Skin of body (tissue), 2 donors: Measurements from ENCODE around the gene FASTK. TPM values are rescaled to one million over a fixed set of nuclear protein-coding genes. Genes with fewer than 3 reads are reported as not detected.
A peak's percentile ranks its signal among the peaks of the same experiment; 100 is the strongest.

ENCODE experiments used
- DNase-seq: peaks from one replicate; lab custom pipeline; 2025; lab: John Stamatoyannopoulos, UW
- total RNA-seq: library from RNA; depleted of rRNA; stranded (reverse); fragments of >200 nt; gene quantifications from one replicate; pipeline ENCODE4 v1.2.3, GENCODE V29; 2014

Gene FASTK
- total RNA-seq = 35.9 TPM

GRCh38 chr7:151080522-151081169 is at the start of gene FASTK:
Gene FASTK (minus strand): TSS chr7:151080809. CDS start chr7:151080766, 43 bp downstream.
- peak; percentile 89 for DNase-seq

GRCh38 chr7:151129960-151130591 is 49.5 kb upstream of the FASTK start:
- no peak for DNase-seq

GRCh38 chr7:151129117-151129959 is 48.7 kb upstream of the FASTK start:
- no peak for DNase-seq

DNA sequence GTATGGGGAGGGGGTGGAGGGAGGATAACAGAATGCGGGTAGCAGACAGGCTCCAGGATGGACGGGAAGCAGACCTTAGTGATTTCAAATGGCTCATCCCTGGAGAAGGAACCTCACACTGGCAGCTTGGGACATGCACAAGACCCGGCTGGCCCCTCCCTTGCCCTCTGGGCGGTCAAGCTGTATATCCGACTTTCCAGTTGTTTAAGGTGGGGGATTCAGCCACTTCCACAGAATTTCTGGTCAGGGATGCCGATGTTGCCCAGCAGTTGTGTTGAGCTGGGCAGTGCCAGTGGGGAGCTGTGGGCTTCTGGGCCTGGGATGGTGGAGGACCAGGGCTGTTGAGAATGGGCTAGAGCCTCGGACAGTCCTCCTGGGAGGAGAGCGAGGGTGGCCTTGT is 48.1 kb upstream of the FASTK start:
- DNase-seq = no peak

GRCh38 chr7:151128144-151128543 is 47.5 kb upstream of the FASTK start:
- DNase-seq = no peak

DNA sequence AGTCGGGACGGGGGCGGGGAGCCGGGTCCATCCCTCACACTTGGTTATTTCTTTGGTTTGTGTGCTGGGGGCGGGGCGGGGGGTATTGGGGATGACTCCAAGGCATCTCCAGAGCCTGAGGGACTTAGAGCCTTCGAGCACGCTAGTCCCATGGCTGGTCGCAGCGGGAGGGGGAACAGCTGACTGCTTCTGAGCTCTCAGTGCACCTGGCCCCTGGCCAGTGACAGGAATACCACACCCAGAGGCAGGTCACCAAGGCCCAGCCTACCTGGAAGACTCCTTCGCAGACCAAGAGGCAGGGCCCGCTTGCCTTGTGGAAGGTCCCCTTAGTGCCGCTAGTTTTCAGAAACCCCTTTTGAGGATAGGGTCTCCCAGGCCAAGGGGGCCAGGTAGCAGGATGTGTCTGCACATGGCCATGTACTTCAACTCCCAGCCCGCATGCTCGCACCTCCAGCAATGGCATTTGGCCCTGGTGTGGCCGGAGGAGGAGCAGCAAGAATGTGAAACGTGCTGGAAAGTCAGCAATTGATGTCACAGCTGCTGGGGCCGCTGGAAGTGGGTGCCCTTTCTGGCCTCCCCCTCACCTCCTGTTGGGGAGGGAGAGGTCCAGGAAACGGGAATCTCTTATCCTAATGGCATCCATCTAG is 46.0 kb upstream of the FASTK start:
- no peak for DNase-seq

DNA sequence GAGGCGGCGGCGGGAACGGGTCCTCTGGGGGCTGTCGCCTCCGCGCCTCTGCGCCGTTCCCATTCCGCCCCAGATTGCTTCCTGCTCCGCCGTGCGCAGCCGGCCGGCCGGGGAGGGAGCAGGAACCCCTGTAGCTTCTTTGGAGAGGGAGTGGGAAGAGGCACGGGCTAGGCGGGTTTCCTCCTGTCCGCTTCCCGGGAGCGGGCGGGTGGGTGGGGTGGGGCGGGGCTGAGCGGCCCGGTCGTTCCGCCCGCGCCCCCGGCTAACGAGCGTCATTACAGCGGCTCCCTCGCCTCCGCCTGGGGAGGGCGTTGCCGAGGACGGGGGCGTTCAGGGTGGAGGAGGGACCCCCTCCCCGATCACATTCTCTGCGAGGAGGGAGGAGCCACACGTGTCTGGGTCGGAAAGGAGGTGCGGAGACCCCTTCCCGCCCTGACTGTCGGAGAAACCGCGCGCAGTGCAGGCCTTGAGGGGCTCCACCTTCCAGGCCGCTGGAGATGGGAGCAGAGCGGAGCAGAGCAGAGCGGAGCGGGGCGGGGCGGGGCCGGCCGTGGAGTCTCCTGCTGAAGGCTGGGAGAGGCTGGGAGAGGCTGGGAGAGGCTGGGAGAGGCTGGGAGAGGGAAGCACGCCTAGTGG is 45.4 kb upstream of the FASTK start:
- DNase-seq = no peak

DNA sequence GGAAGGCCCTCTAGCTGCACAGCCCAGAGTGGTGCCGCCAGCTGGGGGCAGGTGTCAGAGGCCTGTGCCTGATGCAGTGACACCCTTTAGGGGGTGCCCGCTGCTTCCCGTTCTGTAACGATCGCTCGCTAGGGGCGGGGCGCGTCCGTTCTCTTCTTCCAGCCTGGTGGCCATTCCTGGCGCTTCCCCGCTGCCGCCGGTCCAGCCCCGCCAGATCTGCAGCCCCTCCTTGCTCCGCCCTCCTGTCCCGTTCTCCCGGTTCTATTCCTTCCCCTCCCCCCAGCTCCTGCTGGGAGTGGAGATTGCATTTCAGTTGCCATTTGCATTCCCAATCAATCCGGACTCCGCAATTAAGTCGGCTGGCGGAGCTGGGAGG is 44.8 kb upstream of the FASTK start:
- peak; percentile 30 for DNase-seq

DNA sequence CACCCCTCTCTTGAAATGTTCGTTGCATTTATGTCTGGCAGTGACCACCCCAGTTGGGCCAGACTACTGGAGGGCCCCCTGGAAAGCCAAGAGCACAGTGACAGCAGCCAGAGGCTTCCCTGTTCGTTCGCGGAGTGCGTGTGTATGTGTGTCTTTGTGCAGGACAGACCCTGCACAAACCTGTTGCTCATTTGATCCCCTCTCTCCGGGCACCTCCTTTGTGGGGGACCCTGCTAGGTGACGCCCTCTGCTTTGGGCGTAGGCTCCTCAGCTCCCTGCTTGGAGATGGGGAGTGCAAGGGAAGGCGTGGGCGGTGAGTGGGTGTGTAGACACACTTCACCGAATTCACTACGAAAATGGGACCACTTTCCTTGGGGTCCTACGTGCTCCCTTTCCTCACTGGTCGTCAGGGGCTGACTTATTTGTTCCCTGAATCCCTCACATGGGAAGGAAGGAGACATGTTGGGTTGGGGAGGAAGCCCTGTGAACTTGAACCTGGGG is 44.3 kb upstream of the FASTK start:
- no peak for DNase-seq

DNA sequence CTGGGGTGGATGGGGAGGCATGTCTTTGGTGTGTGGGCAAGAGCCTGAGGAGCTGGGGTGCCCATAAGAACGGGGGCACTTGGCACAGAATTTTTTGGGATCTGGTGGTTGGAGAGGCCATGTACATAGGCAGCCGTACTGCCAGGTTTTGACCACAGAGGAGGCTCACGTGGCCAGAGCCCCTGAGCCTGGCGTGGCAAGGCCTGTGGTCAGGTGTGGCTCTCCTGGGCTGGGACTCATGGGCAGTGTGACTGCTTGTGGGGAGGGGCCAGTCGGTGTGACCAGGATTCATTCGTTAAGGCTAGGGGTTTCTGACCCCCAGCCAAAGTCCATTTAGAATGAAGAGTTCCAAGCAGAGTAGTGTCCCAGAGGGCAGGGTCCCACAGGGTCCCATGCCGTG is 43.9 kb upstream of the FASTK start:
- no peak for DNase-seq

DNA sequence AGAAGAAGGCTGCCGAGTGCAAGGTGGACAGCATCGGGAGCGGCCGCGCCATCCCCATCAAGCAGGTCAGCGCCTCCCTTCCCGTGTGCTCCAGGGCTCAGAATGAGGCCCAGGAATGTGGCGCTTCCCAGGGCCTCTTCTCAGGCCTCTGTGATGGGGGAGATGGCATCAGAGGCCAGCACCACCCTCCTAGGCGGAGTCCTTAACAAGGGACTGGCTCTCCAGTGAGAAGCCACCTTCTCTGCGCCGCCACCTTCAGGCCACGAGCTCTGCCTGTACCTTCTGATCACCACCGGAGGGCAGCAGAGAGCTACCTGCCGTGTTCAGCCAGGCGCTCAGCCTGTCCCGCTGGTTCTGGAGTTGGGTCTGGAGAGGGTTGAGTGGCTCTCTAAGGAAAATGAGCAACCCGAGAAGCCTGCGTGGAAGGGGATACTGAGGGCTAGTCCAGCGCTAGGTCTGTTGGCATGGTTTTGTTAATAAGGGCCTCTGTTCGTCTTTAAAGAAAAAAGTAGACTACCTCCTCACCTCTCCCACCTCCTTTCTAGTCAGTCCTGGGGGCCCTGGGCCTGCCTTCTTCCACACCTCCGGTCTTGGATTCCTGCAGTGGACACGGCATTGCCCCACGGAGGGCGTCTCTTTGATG is 43.3 kb upstream of the FASTK start:
- peak; percentile 76 for DNase-seq

GRCh38 chr7:151123158-151123821 is 42.7 kb upstream of the FASTK start:
- no peak for DNase-seq

DNA sequence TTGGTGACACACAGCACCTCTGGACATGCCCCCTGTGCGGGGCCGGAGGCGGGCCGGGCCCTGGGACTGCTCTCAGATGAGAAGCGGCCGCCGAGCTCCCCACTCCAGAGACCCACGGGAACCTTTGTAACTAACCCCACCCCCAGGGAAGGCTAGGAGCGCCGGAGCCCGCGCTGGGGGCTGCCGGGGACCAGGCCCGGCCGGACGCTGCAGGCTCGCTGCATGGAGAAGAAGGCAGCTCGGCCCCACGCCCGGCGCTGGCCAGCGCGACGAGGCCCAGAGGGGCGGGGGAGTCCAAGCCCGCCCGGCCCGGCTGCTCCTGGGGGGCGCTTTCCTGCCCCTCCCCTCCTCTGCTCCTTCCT is 42.2 kb upstream of the FASTK start:
- no peak for DNase-seq

- no peak for DNase-seq
Measured at GRCh38 chr7:151122276-151122675, 41.7 kb upstream of the FASTK start.

DNA sequence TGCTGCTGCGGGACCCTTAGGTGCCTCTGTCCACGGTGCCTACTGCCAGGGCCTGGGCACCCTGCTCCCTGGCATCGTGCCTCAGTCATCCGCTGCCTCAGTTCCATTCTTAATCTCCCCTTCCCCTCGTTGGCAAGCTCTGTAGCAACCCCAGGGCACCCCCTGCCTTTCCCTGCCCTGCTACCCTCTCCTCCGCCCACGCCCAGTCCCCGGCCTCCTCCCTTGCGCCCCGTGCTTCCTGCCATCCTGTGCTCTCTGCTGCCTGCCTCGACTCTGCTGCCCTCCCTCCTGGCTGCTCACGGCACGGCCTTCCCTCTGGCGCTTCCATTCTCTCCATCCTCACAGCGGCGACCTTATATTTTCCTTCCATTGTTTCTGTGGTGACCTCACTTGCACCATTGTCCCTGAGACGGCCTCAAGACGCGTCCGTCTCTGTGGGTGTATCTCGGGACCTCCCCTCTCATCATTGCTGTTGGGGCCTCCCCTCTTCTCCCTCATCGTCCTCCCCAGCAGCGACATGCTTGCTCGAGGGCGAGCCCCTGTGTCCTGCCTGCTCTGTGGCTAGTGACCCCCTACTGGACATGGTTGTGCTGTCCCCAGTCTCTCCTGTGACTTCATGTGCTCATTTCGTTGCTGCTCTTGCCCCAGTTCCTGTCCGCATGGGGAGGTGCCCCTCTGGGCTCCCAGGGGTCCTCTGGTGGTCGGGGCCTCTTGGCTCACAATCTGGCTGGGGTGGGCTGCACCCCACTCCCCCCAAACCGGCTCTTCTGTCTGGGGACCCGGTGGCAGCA is 41.0 kb upstream of the FASTK start:
- no peak for DNase-seq

- DNase-seq = no peak
Measured at GRCh38 chr7:151120896-151121295, 40.3 kb upstream of the FASTK start.

DNA sequence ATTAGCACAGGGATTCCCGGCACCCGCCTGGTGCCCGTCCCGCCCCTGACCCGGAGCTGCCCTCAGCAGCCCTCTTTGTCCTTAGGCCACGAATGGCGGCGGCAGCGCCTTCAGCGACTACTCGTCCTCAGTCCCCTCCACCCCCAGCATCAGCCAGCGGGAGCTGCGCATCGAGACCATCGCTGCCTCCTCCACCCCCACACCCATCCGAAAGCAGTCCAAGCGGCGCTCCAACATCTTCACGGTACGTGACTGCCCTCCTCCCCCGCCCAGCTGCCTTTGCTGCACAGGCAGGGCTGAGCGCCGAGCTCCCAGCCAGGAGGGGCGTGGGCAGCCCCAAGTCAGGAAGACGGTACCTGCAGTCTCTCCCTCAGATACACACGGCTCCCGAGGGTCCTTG is 39.3 kb upstream of the FASTK start:
- no peak for DNase-seq

DNA sequence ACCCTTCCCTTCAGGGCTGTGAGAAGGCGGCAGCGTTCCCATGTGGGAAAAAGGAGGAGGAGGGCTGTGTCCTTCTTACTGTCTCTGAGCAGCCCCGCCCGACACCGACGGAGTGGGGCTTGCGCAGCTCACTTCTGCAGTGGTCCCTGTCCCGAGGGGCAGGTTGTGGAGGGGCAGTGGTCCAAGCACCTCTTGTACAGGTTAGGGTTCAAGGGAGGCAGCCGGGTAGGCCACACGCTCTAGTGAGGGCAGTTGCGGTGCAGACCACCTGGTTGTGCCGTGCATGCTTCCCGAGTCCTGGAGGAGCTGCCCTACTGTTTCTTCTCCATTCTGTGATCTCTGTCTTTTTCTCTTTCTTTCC is 38.4 kb upstream of the FASTK start:
- no peak for DNase-seq
